IMR-90 (cell line): ENCODE results near the gene C10orf120. TPM values are rescaled to one million over a fixed set of nuclear protein-coding genes. Genes with fewer than 3 reads are reported as not detected.

Experiments used
- ATAC-seq: fragments of 200-7000 bp; cut with Tn5 transposase; 2 replicates; pipeline ENCODE4 v1.9.1; 2020; ENCODE audit warnings: low read depth, mild to moderate bottlenecking, moderate library complexity
- BruUV-seq: library from RNA; stranded (reverse); fragments of 400-500 nt; replicated peaks from 2 replicates; lab custom pipeline; 2021; lab: Mats Ljungman, UMichigan
- CTCF ChIA-PET: fragments of 300-600 bp; formaldehyde crosslinking; extraction: SDS; loops from one replicate; lab custom pipeline; 2021; ENCODE audit warnings: antibody characterized with exemption; lab: Yijun Ruan, JAX
- POLR2A ChIA-PET: fragments of 300-600 bp; sonication (Branson Sonifier 250); formaldehyde crosslinking; loops from one replicate; lab custom pipeline; 2022; ENCODE audit warnings: antibody characterized with exemption; ENCODE audit not compliant: unreplicated experiment; lab: Charles Lee
- DNase-seq: peaks from one replicate; pipeline ENCODE4 v3.0.0; 2013
- H2AFZ ChIP-seq: replicated peaks from 2 replicates; pipeline ENCODE3; 2013; ENCODE audit warnings: low read length, mild to moderate bottlenecking; ENCODE audit not compliant: poor library complexity
- H2AK5ac ChIP-seq: 2 replicates; pipeline ENCODE4 v1.6.1; 2013; ENCODE audit warnings: low read depth, low read length, inconsistent platforms
- H2AK9ac ChIP-seq: replicated peaks from 2 replicates; pipeline ENCODE3; 2013; ENCODE audit warnings: mild to moderate bottlenecking, low read depth, low read length, moderate library complexity; ENCODE audit not compliant: poor library complexity
- H2BK120ac ChIP-seq: 2 replicates; pipeline ENCODE4 v1.6.1; 2013; ENCODE audit warnings: low read depth, low read length, inconsistent platforms
- H2BK15ac ChIP-seq: 3 replicates; pipeline ENCODE4 v1.6.1; 2013; ENCODE audit warnings: low read depth, low read length, inconsistent platforms
- H2BK20ac ChIP-seq: 2 replicates; pipeline ENCODE4 v1.6.1; 2013; ENCODE audit warnings: low read depth, mild to moderate bottlenecking, inconsistent platforms, low read length, moderate library complexity
- H2BK5ac ChIP-seq: 2 replicates; pipeline ENCODE4 v1.6.1; 2013; ENCODE audit warnings: mild to moderate bottlenecking, low read depth, low read length, inconsistent platforms; ENCODE audit not compliant: poor library complexity, severe bottlenecking
- H3K14ac ChIP-seq: replicated peaks from 2 replicates; pipeline ENCODE4 v1.6.1; 2013; ENCODE audit warnings: low read depth, low read length, inconsistent platforms
- H3K18ac ChIP-seq: 2 replicates; pipeline ENCODE4 v1.6.1; 2013; ENCODE audit warnings: low read depth, low read length, control low read depth
- H3K23ac ChIP-seq: 2 replicates; pipeline ENCODE4 v1.6.1; 2013; ENCODE audit warnings: low read depth, low read length, inconsistent platforms
- H3K27ac ChIP-seq: 2 replicates; pipeline ENCODE4 v1.5.1; 2013; ENCODE audit warnings: mild to moderate bottlenecking, control low read depth, low read length; ENCODE audit not compliant: insufficient read depth
- H3K27me3 ChIP-seq: 2 replicates; pipeline ENCODE4 v1.6.1; 2013; ENCODE audit warnings: low read length; ENCODE audit not compliant: control insufficient read depth, insufficient read depth
- H3K36me3 ChIP-seq: 2 replicates; pipeline ENCODE4 v1.6.1; 2013; ENCODE audit warnings: low read length, mixed read lengths; ENCODE audit not compliant: control insufficient read depth, insufficient read depth
- H3K4ac ChIP-seq: 2 replicates; pipeline ENCODE4 v1.6.1; 2013; ENCODE audit warnings: low read depth, low read length, inconsistent platforms
- H3K4me1 ChIP-seq: 2 replicates; pipeline ENCODE4 v1.6.1; 2013; ENCODE audit warnings: low read length, mixed read lengths; ENCODE audit not compliant: control insufficient read depth, insufficient read depth
- H3K4me2 ChIP-seq: 2 replicates; pipeline ENCODE4 v1.6.1; 2013; ENCODE audit warnings: low read depth, mild to moderate bottlenecking, control low read depth, low read length, moderate library complexity
- H3K4me3 ChIP-seq: 2 replicates; pipeline ENCODE4 v1.5.1; 2013; ENCODE audit warnings: low read depth, mild to moderate bottlenecking, control low read depth, low read length, moderate library complexity; ENCODE audit not compliant: insufficient read depth
- H3K56ac ChIP-seq: 2 replicates; pipeline ENCODE4 v1.6.1; 2013; ENCODE audit warnings: low read length, inconsistent platforms; ENCODE audit not compliant: insufficient read depth; ENCODE audit errors: extremely low read depth
- H3K79me1 ChIP-seq, 2 experiments: 2 replicates each; pipeline ENCODE4 v1.6.1; 2013; ENCODE audit warnings: low read length in 2 of 2, inconsistent platforms in 1 of 2, low read depth in 1 of 2
- H3K9ac ChIP-seq: 2 replicates; pipeline ENCODE4 v1.6.1; 2013; ENCODE audit warnings: low read depth, low read length, control low read depth
- H3K9me1 ChIP-seq: 2 replicates; pipeline ENCODE4 v1.6.1; 2013; ENCODE audit warnings: low read length, inconsistent platforms; ENCODE audit not compliant: insufficient read depth
- H3K9me3 ChIP-seq: 2 replicates; pipeline ENCODE4 v1.6.1; 2013; ENCODE audit warnings: low read length; ENCODE audit not compliant: control insufficient read depth, insufficient read depth
- H4K20me1 ChIP-seq: 2 replicates; pipeline ENCODE4 v1.6.1; 2013; ENCODE audit warnings: low read length, inconsistent platforms; ENCODE audit not compliant: insufficient read depth
- H4K5ac ChIP-seq: 2 replicates; pipeline ENCODE4 v1.6.1; 2013; ENCODE audit warnings: mild to moderate bottlenecking, low read depth, low read length, control low read depth
- H4K8ac ChIP-seq, 2 experiments: 2 replicates each; pipeline ENCODE4 v1.6.1; 2013; ENCODE audit warnings: low read depth in 2 of 2, low read length in 2 of 2, control low read depth in 1 of 2, inconsistent platforms in 1 of 2
- H4K91ac ChIP-seq: 2 replicates; pipeline ENCODE4 v1.6.1; 2013; ENCODE audit warnings: low read depth, low read length, inconsistent platforms; ENCODE audit not compliant: insufficient read depth
- CEBPB ChIP-seq: IDR thresholded peaks from 2 replicates; pipeline ENCODE4 v1.6.1; 2012; ENCODE audit warnings: low read depth, low read length, improper control_type of control experiment
- CHD1 ChIP-seq: IDR thresholded peaks from 2 replicates; pipeline ENCODE4 v1.6.1; 2012; ENCODE audit warnings: low read depth, low read length, improper control_type of control experiment
- FOS ChIP-seq: fragments of 150-350 bp; IDR thresholded peaks from 2 replicates; pipeline ENCODE4 v1.6.1; 2016; ENCODE audit warnings: low read depth, low read length
- NFE2L2 ChIP-seq: fragments of 150-350 bp; IDR thresholded peaks from 2 replicates; pipeline ENCODE4 v1.6.1; 2016; ENCODE audit warnings: low read depth, mild to moderate bottlenecking, low read length
- POLR2A ChIP-seq: IDR thresholded peaks from 2 replicates; pipeline ENCODE4 v1.6.1; 2012; ENCODE audit warnings: mild to moderate bottlenecking, low read depth, low read length
- RAD21 ChIP-seq: IDR thresholded peaks from 2 replicates; pipeline ENCODE4 v1.6.1; 2012; ENCODE audit warnings: low read length, improper control_type of control experiment
- RCOR1 ChIP-seq: IDR thresholded peaks from 2 replicates; pipeline ENCODE4 v1.6.1; 2012; ENCODE audit warnings: mild to moderate bottlenecking, low read length, improper control_type of control experiment; ENCODE audit not compliant: insufficient replicate concordance
- SMC3 ChIP-seq: fragments of 150-350 bp; IDR thresholded peaks from 2 replicates; pipeline ENCODE4 v1.6.1; 2016; ENCODE audit warnings: low read depth, mild to moderate bottlenecking, antibody characterized with exemption, low read length, moderate library complexity
- WGBS, 2 experiments: methylation state at CpG; one replicate each; pipeline versions ENCODE4 v1.1.5 to v1.1.7; 2013; ENCODE audit warnings: missing lambda C conversion rate in 2 of 2; ENCODE audit not compliant: insufficient read length in 1 of 2; ENCODE audit errors: extremely low coverage in 2 of 2; 5-methylcytosine and 5-hydroxymethylcytosine counted together
- dilution Hi-C: fragments of 300-500 bp; cut with HindIII; formaldehyde crosslinking; loops from one replicate; pipeline ENCODE4 v1.14.3; 2018; ENCODE audit warnings: low sequenced_read_pairs; ENCODE audit not compliant: unreplicated experiment
- in situ Hi-C: fragments of 300-500 bp; cut with MboI; formaldehyde crosslinking; loops from 3 replicates; pipeline ENCODE4 v1.14.3; 2019; ENCODE audit warnings: low sequenced_read_pairs, inconsistent platforms, mixed read lengths
- intact Hi-C: fragments of 100-400 bp; cut with micrococcal nuclease; formaldehyde crosslinking; loops from 2 replicates; pipeline ENCODE4 v1.10.0; 2022
- polyA plus RNA-seq, 3 experiments: library from polyadenylated mRNA; depleted of rRNA; stranded (reverse); fragments of >200 nt; gene quantifications; 2 replicates each; pipeline ENCODE4 v1.2.3, GENCODE V29; 2012; ENCODE audit warnings: low replicate concordance in 1 of 3
- total RNA-seq: library from RNA; depleted of rRNA; stranded (reverse); fragments of >200 nt; gene quantifications from 2 replicates; pipeline ENCODE4 v1.2.3, GENCODE V29; 2012
- TF ChIP-seq, protein P1 (sequence below): fragments of 150-350 bp; IDR thresholded peaks from 2 replicates; pipeline ENCODE4 v1.6.1; 2017; ENCODE audit warnings: mild to moderate bottlenecking, antibody characterized with exemption, low read length, low read depth
- TF ChIP-seq, protein P2 (sequence below): fragments of 150-350 bp; IDR thresholded peaks from 2 replicates; pipeline ENCODE4 v1.6.1; 2016; ENCODE audit warnings: low read depth, mild to moderate bottlenecking, low read length, moderate library complexity, borderline replicate concordance
- TF ChIP-seq, protein P3 (sequence below): conservative IDR thresholded peaks from 2 replicates; pipeline ENCODE4 v1.5.1; 2012; ENCODE audit warnings: mild to moderate bottlenecking, low read depth, low read length, improper control_type of control experiment

The C10orf120 gene
- total and polyA plus RNA-seq, 2 of the 4 experiments (the other 2 are of a cell fraction): not detected

GRCh38 chr10:122709971-122710370 is 10.3 kb upstream of the C10orf120 start:
- Histone ChIP-seq H3K9ac (no peak overlapping the region), H3K18ac (no peak overlapping the region), H3K56ac (no peak overlapping the region), H2AK5ac (no peak overlapping the region), H3K79me1 (no peaks in the 10 kb centered on the region), H3K9me3 (no peaks in the 10 kb centered on the region), H2BK15ac (no peak overlapping the region), H2AFZ (no peak overlapping the region), H3K4me3 (no peak overlapping the region), H3K4me2 (no peak overlapping the region), H4K8ac (no peak overlapping the region), H4K20me1 (no peaks in the 10 kb centered on the region), H3K4ac (no peak overlapping the region), H3K14ac (no peak overlapping the region), H3K23ac (no peak overlapping the region), H2BK5ac (no peak overlapping the region), H3K4me1 (no peaks in the 10 kb centered on the region), H3K27me3 (no peaks in the 10 kb centered on the region; the same call in 1 of the 2 replicates), H2AK9ac (no peak overlapping the region), H2BK20ac (no peak overlapping the region), H4K91ac (no peak overlapping the region), H3K36me3 (no peaks in the 10 kb centered on the region), H3K9me1 (no peaks in the 10 kb centered on the region), H2BK120ac (no peak overlapping the region), H3K27ac (no peak overlapping the region), H4K5ac (no peak overlapping the region)
- dilution Hi-C loops: no loop called here
- intact Hi-C loops: loop anchor here (10.0 kb wide), 1 partner anchor 145 kb away; the partner anchor contains the start of gene DMBT1
- ATAC-seq (no peak), DNase-seq (no peak)
- WGBS, 2 experiments: no CpG with 5 or more reads among the region's 4 CpGs
- ChIA-PET CTCF (no interaction called here), POLR2A (no interaction called here)
- TF ChIP-seq RCOR1 (no peak), RAD21 (no peak), SMC3 (no peak), CEBPB (no peak), FOS (no peak), NFE2L2 (no peak), POLR2A (no peak), CHD1 (no peak)
- TF ChIP-seq, protein P1, sequence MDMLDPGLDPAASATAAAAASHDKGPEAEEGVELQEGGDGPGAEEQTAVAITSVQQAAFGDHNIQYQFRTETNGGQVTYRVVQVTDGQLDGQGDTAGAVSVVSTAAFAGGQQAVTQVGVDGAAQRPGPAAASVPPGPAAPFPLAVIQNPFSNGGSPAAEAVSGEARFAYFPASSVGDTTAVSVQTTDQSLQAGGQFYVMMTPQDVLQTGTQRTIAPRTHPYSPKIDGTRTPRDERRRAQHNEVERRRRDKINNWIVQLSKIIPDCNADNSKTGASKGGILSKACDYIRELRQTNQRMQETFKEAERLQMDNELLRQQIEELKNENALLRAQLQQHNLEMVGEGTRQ: no peak
- TF ChIP-seq, protein P2, sequence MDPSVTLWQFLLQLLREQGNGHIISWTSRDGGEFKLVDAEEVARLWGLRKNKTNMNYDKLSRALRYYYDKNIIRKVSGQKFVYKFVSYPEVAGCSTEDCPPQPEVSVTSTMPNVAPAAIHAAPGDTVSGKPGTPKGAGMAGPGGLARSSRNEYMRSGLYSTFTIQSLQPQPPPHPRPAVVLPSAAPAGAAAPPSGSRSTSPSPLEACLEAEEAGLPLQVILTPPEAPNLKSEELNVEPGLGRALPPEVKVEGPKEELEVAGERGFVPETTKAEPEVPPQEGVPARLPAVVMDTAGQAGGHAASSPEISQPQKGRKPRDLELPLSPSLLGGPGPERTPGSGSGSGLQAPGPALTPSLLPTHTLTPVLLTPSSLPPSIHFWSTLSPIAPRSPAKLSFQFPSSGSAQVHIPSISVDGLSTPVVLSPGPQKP: no peak
- TF ChIP-seq, protein P3, sequence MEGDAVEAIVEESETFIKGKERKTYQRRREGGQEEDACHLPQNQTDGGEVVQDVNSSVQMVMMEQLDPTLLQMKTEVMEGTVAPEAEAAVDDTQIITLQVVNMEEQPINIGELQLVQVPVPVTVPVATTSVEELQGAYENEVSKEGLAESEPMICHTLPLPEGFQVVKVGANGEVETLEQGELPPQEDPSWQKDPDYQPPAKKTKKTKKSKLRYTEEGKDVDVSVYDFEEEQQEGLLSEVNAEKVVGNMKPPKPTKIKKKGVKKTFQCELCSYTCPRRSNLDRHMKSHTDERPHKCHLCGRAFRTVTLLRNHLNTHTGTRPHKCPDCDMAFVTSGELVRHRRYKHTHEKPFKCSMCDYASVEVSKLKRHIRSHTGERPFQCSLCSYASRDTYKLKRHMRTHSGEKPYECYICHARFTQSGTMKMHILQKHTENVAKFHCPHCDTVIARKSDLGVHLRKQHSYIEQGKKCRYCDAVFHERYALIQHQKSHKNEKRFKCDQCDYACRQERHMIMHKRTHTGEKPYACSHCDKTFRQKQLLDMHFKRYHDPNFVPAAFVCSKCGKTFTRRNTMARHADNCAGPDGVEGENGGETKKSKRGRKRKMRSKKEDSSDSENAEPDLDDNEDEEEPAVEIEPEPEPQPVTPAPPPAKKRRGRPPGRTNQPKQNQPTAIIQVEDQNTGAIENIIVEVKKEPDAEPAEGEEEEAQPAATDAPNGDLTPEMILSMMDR: no peak
- no TSS peak for BruUV-seq
- in situ Hi-C loops: no loop called here
